OCI-LY7 (cell line): ENCODE results near the gene TLR7. TPM values are rescaled to one million over a fixed set of nuclear protein-coding genes. Genes with fewer than 3 reads are reported as not detected.

ENCODE experiments used
- BruUV-seq: library from RNA; stranded (reverse); fragments of 400-500 nt; replicated peaks from 2 replicates; lab custom pipeline; 2021; lab: Mats Ljungman, UMichigan
- CTCF ChIA-PET: fragments of 300-600 bp; sonication (Branson Sonifier 250); formaldehyde crosslinking; loops from one replicate; lab custom pipeline; 2022; ENCODE audit warnings: antibody characterized with exemption; ENCODE audit not compliant: unreplicated experiment; lab: Charles Lee
- POLR2A ChIA-PET: fragments of 300-600 bp; sonication (Branson Sonifier 250); formaldehyde crosslinking; loops from one replicate; lab custom pipeline; 2022; ENCODE audit warnings: antibody characterized with exemption; lab: Charles Lee
- DNase-seq: peaks from one replicate; pipeline ENCODE4 v3.0.0-alpha.2; 2015; ENCODE audit warnings: low spot score
- H2AFZ ChIP-seq: fragments of 200-600 bp; sonication (generic), shearing (Covaris generic); 2 replicates; pipeline ENCODE4 v1.6.1; 2014; ENCODE audit warnings: mild to moderate bottlenecking, antibody characterized with exemption, low read length, moderate library complexity
- H3K27ac ChIP-seq: fragments of 200-600 bp; sonication (generic); 2 replicates; pipeline ENCODE4 v1.5.1; 2014; ENCODE audit warnings: mixed run types, low read depth, mild to moderate bottlenecking, moderate library complexity, low read length, inconsistent platforms; ENCODE audit not compliant: poor library complexity, severe bottlenecking
- H3K36me3 ChIP-seq: fragments of 200-600 bp; sonication (generic); 2 replicates; pipeline ENCODE4 v1.6.1; 2014; ENCODE audit warnings: mild to moderate bottlenecking, antibody characterized with exemption, low read length, moderate library complexity, mixed read lengths; ENCODE audit not compliant: insufficient read depth
- H3K4me1 ChIP-seq: fragments of 200-600 bp; sonication (generic); 2 replicates; pipeline ENCODE4 v1.5.1; 2014; ENCODE audit warnings: mild to moderate bottlenecking, low read length; ENCODE audit not compliant: insufficient read depth, poor library complexity, severe bottlenecking
- H3K4me2 ChIP-seq: fragments of 200-600 bp; sonication (generic); 2 replicates; pipeline ENCODE4 v1.6.1; 2014; ENCODE audit warnings: mild to moderate bottlenecking, low read length
- H3K4me3 ChIP-seq: fragments of 200-600 bp; sonication (generic); 2 replicates; pipeline ENCODE4 v1.5.1; 2014; ENCODE audit warnings: mild to moderate bottlenecking, low read depth, low read length; ENCODE audit not compliant: poor library complexity, severe bottlenecking
- H3K79me2 ChIP-seq: fragments of 200-600 bp; sonication (generic); 2 replicates; pipeline ENCODE4 v1.6.1; 2016; ENCODE audit warnings: low read depth, mild to moderate bottlenecking, low read length, moderate library complexity, mixed read lengths; ENCODE audit not compliant: insufficient read depth
- H3K9me2 ChIP-seq: fragments of 200-600 bp; sonication (generic); 2 replicates; pipeline ENCODE4 v1.6.1; 2016; ENCODE audit warnings: mild to moderate bottlenecking, low read length, mixed read lengths; ENCODE audit not compliant: insufficient read depth
- H3K9me3 ChIP-seq: fragments of 200-600 bp; sonication (generic); 2 replicates; pipeline ENCODE4 v1.6.1; 2014; ENCODE audit warnings: mild to moderate bottlenecking, mixed run types, low read length, mixed read lengths
- H4K20me1 ChIP-seq: fragments of 200-600 bp; sonication (generic); 2 replicates; pipeline ENCODE4 v1.6.1; 2014; ENCODE audit warnings: mild to moderate bottlenecking, antibody characterized with exemption, low read length, moderate library complexity, mixed read lengths; ENCODE audit not compliant: insufficient read depth
- CTCF ChIP-seq: fragments of 200-600 bp; sonication (generic); conservative IDR thresholded peaks from 2 replicates; pipeline ENCODE4 v1.5.1; 2014; ENCODE audit warnings: mild to moderate bottlenecking, antibody characterized with exemption, low read length, moderate library complexity, mixed read lengths
- EZH2phosphoT487 ChIP-seq: fragments of 200-600 bp; sonication (generic); IDR thresholded peaks from 2 replicates; pipeline ENCODE4 v1.6.1; 2018; ENCODE audit warnings: low read depth, borderline replicate concordance, mild to moderate bottlenecking, mixed run types, antibody characterized with exemption, low read length, moderate library complexity, mixed read lengths
- intact Hi-C: fragments of 100-400 bp; cut with micrococcal nuclease; formaldehyde crosslinking; loops from one replicate; pipeline ENCODE4 v1.10.0; 2022; ENCODE audit not compliant: unreplicated experiment
- total RNA-seq, 2 experiments: library from RNA; depleted of rRNA in 1 of 2; stranded (reverse); fragments of >200 nt in 1 of 2; shearing (Covaris generic) in 1 of 2; gene quantifications; 2 replicates each; pipeline ENCODE4 v1.2.3, GENCODE V29; 2014 to 2022

The TLR7 gene
- total RNA-seq, 2 experiments from 2014 or later: 9.9 to 11.4 TPM

- no peaks in the 10 kb centered on the region for H3K4me1 ChIP-seq
- ChIA-PET POLR2A (no interaction called here), CTCF (no interaction called here)
- no peaks in the 10 kb centered on the region for H3K9me2 ChIP-seq
- H2AFZ ChIP-seq: no peak overlapping the region
- intact Hi-C loops: loop anchor here (10.0 kb wide), 1 partner anchor 1085 kb away; no protein-coding TSS in a partner anchor
- no peaks in the 10 kb centered on the region for H3K79me2 ChIP-seq
- no peak overlapping the region for H3K27ac ChIP-seq
- H3K9me3 ChIP-seq: no peaks in the 10 kb centered on the region
- TF ChIP-seq CTCF (no peak), EZH2phosphoT487 (no peak)
- no peak overlapping the region for H3K4me2 ChIP-seq
- no peak for DNase-seq
- H3K36me3 ChIP-seq: no peaks in the 10 kb centered on the region
- BruUV-seq: no TSS peak
- no peak overlapping the region for H3K4me3 ChIP-seq
- H4K20me1 ChIP-seq: no peaks in the 10 kb centered on the region
Observed at GRCh38 chrX:12929701-12930100, 62.8 kb downstream of the TLR7 start.

GRCh38 chrX:12930150-12930549, 63.3 kb downstream of the TLR7 start:
- BruUV-seq: no TSS peak
- no peaks in the 10 kb centered on the region for H3K36me3 ChIP-seq
- no peaks in the 10 kb centered on the region for H4K20me1 ChIP-seq
- H3K4me2 ChIP-seq: no peak overlapping the region
- ChIA-PET POLR2A (no interaction called here), CTCF (no interaction called here)
- no peak for DNase-seq
- no peaks in the 10 kb centered on the region for H3K79me2 ChIP-seq
- intact Hi-C loops: loop anchor here (10.0 kb wide), 1 partner anchor 1085 kb away; no protein-coding TSS in a partner anchor
- H3K9me3 ChIP-seq: no peaks in the 10 kb centered on the region
- H3K4me1 ChIP-seq: no peaks in the 10 kb centered on the region
- H3K9me2 ChIP-seq: no peaks in the 10 kb centered on the region
- H3K4me3 ChIP-seq: no peak overlapping the region
- no peak overlapping the region for H2AFZ ChIP-seq
- no peak for TF ChIP-seq CTCF
- no peak for TF ChIP-seq EZH2phosphoT487
- H3K27ac ChIP-seq: no peak overlapping the region

- no peak for DNase-seq
- Histone ChIP-seq H3K27ac (no peak overlapping the region), H3K79me2 (no peaks in the 10 kb centered on the region), H2AFZ (no peak overlapping the region), H3K4me3 (no peak overlapping the region), H4K20me1 (no peaks in the 10 kb centered on the region), H3K9me3 (no peaks in the 10 kb centered on the region), H3K36me3 (no peaks in the 10 kb centered on the region), H3K4me2 (no peak overlapping the region), H3K4me1 (no peaks in the 10 kb centered on the region), H3K9me2 (no peaks in the 10 kb centered on the region)
- intact Hi-C loops: loop anchor here (10.0 kb wide), 1 partner anchor 1083 kb away; no protein-coding TSS in a partner anchor
- BruUV-seq: no TSS peak
- POLR2A ChIA-PET: no interaction called here
- no peak for TF ChIP-seq EZH2phosphoT487
- no peak for TF ChIP-seq CTCF
- CTCF ChIA-PET: no interaction called here
Observed at GRCh38 chrX:12932244-12932643, 65.4 kb downstream of the TLR7 start.
